AG04450 (cell line): ENCODE measurements around the gene MMP17. TPM values are rescaled to one million over a fixed set of nuclear protein-coding genes. Genes with fewer than 3 reads are reported as not detected.
A peak's percentile ranks its signal among the peaks of the same experiment; 100 is the strongest.

Source experiments
- CTCF ChIA-PET: fragments of 300-600, 350-600 bp; formaldehyde crosslinking; extraction: SDS; loops from one replicate; lab custom pipeline; 2022; ENCODE audit warnings: antibody characterized with exemption, inconsistent platforms; lab: Charles Lee
- POLR2A ChIA-PET: fragments of 350-600 bp; formaldehyde crosslinking; extraction: SDS; loops from one replicate; lab custom pipeline; 2021; ENCODE audit warnings: antibody characterized with exemption, inconsistent platforms; lab: Yijun Ruan, JAX
- DNase-seq: peaks from one replicate; pipeline ENCODE4 v3.0.0-alpha.2; 2011; ENCODE audit warnings: low read depth, low spot score
- H3K27ac ChIP-seq: one replicate; pipeline ENCODE4 v1.5.1; 2012; ENCODE audit warnings: low read depth, low read length, control low read depth
- H3K27me3 ChIP-seq: one replicate; pipeline ENCODE4 v1.6.0; 2012; ENCODE audit warnings: low read length; ENCODE audit not compliant: control insufficient read depth, insufficient read depth
- H3K4me3 ChIP-seq: 2 replicates; pipeline ENCODE4 v1.5.1; 2011; ENCODE audit warnings: mild to moderate bottlenecking, low read depth, low read length, control low read depth
- H3K9me3 ChIP-seq: 2 replicates; pipeline ENCODE4 v1.5.1; 2012; ENCODE audit warnings: low read length; ENCODE audit not compliant: control insufficient read depth, insufficient read depth
- polyA plus RNA-seq: library from polyadenylated mRNA; depleted of rRNA; stranded (reverse); fragments of >200 nt; gene quantifications from 2 replicates; pipeline ENCODE4 v1.2.3, GENCODE V29; 2011
- TF ChIP-seq, protein P1 (sequence below): IDR thresholded peaks from 2 replicates; pipeline ENCODE4 v1.5.1; 2011; ENCODE audit warnings: low read depth, low read length, control low read depth, inconsistent platforms

The MMP17 gene
- polyA plus RNA-seq, 1 experiment, result 9.9 TPM

DNA sequence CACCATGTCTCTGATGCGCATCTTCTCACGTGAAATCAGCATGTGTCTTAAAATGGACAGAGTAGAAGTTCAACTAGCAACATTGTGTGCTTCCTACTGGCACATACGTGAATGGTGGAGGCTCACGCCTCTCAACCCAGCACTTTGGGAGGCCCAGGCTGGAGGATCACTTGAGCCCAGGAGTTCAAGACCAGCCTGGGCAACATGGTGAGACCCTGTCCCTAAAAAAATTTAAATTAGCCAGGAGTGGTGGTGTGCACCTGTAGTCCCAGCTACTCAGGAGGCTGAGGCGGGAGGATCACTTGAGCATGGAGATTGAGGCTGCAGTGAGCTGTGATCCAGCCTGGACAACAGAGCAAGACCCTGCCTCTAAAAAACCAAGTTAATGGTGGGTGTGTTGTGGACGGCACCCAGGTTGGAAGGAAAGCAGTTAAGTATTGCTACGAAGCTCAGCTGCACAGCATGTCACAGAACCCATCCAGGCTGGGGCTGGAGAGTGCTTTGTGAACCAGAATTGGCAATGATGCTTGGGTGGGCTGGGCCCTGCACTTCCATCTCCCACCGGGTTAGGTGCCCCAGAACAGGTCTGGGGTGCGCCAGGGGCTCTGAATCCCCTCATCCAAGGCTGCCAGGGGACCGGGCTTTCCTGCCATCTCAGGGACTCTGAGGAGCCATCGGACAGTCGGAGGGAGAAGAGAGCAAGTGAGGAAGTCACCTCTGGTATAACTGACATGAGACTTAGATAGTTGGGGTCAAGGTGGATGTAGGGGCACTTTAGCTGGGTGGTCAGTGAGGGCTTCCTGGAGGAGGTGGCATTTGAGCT lies 33.3 kb downstream of the MMP17 start:
- Histone ChIP-seq H3K4me3 (no peak overlapping the region), H3K27ac (peak overlapping the region; percentile 83), H3K27me3 (no peaks in the 10 kb centered on the region), H3K9me3 (no peaks in the 10 kb centered on the region)
- CTCF ChIA-PET, result interaction anchor here (0.5 kb wide), 1 partner anchor 88 kb away, joined by 3 read pairs; the partner anchor contains the start of gene EP400
- no peak for DNase-seq
- TF ChIP-seq, protein P1, sequence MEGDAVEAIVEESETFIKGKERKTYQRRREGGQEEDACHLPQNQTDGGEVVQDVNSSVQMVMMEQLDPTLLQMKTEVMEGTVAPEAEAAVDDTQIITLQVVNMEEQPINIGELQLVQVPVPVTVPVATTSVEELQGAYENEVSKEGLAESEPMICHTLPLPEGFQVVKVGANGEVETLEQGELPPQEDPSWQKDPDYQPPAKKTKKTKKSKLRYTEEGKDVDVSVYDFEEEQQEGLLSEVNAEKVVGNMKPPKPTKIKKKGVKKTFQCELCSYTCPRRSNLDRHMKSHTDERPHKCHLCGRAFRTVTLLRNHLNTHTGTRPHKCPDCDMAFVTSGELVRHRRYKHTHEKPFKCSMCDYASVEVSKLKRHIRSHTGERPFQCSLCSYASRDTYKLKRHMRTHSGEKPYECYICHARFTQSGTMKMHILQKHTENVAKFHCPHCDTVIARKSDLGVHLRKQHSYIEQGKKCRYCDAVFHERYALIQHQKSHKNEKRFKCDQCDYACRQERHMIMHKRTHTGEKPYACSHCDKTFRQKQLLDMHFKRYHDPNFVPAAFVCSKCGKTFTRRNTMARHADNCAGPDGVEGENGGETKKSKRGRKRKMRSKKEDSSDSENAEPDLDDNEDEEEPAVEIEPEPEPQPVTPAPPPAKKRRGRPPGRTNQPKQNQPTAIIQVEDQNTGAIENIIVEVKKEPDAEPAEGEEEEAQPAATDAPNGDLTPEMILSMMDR, result no peak
- POLR2A ChIA-PET, result no interaction called here

DNA sequence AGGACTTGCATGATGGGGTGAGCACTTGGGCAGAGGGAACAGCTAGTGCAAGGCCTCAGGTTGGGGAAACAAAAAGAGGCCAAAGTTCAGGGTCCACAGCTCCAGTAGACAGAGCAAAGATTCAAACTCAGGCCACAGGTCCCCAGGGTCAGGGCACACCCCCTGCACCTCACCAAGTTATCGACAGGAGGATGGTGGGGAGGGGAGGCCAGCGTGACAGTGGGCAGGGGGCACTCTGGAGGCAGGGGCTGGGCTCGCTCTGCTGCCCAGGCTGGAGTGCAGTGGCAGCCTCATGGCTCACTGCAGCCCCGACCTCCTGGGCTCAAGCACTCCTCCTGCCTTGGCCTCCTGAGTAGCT lies 33.9 kb downstream of the MMP17 start:
- Histone ChIP-seq H3K27me3 (no peaks in the 10 kb centered on the region), H3K27ac (no peak overlapping the region), H3K4me3 (no peak overlapping the region), H3K9me3 (no peaks in the 10 kb centered on the region)
- DNase-seq, result no peak
- CTCF ChIA-PET, result interaction anchor here (0.5 kb wide), 1 partner anchor 88 kb away, joined by 3 read pairs; the partner anchor contains the start of gene EP400
- POLR2A ChIA-PET, result no interaction called here
- TF ChIP-seq, protein P1, result no peak

DNA sequence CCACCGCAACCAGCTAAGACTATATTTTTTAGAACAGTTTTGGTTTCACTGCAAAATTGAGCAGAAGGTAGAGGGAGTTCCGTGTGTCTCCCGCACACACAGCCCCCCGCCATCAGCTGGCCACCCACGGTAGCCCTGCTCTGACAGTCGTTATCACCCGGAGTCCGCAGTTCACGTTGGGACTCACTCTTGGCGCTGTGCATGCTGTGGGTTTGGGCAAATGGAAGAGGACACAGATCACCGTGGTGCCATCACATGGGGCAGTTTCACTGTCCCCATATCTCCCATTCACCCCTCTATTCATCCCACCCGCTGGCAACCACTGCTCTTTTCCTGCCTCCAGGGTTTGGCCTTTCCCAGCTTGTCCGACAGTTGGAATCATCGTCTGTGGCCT lies 34.4 kb downstream of the MMP17 start:
- ChIA-PET CTCF (no interaction called here), POLR2A (no interaction called here)
- Histone ChIP-seq H3K9me3 (no peaks in the 10 kb centered on the region), H3K27ac (no peak overlapping the region), H3K4me3 (no peak overlapping the region), H3K27me3 (no peaks in the 10 kb centered on the region)
- no peak for DNase-seq
- TF ChIP-seq, protein P1, result no peak

DNA sequence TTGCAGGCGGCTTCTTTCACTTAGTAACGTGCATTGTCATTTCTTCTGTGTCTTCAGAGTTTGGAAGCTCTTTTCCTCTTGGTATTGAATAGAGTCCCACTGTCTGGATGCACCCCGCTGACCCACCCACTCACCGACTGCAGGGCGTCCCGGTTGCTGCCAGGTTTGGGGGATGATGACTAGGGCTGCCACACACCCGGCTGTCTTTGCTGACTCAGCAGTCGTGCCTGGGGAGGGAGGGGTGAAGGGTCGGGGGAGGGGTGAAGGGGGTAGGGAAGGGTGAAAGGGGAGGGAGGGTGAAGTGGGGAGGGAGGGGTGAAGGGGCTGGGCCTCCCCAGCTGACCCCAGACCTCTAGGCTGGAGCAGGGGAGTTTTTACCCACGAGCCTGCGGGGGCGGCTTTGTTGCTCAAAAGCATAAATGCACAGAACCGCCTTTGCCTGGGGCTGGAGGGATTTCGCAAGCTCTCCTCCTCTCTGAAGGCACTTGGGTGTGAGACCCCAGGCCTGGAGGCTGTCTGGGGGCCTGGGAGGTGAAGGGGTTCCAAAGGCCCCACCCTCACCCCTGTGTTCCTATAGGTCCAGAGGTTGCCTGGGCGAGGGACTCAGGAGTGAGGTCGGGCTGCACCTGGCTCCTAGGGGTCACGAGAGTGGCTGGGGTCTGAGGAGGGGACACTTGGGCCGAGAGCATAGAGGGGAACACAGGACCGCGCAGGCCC lies 35.0 kb downstream of the MMP17 start:
- DNase-seq, result no peak
- H3K9me3 ChIP-seq, result no peaks in the 10 kb centered on the region
- H3K4me3 ChIP-seq, result no peak overlapping the region
- H3K27ac ChIP-seq, result no peak overlapping the region
- TF ChIP-seq, protein P1, result no peak
- no peaks in the 10 kb centered on the region for H3K27me3 ChIP-seq
- ChIA-PET POLR2A (no interaction called here), CTCF (no interaction called here)
